HEK293T (cell line): ENCODE data around the gene C5orf58.

Experiments used
- BHLHE40 ChIP-seq: fragments of 450-650 bp; IDR thresholded peaks from 2 replicates; pipeline ENCODE4 v1.6.1; 2016; ENCODE audit warnings: mild to moderate bottlenecking, moderate library complexity, borderline replicate concordance
- CTBP1 ChIP-seq: fragments of 450-650 bp; IDR thresholded peaks from 2 replicates; pipeline ENCODE4 v1.6.1; 2016; ENCODE audit warnings: borderline replicate concordance
- FOXA1 ChIP-seq: fragments of 450-650 bp; IDR thresholded peaks from 2 replicates; pipeline ENCODE4 v1.6.1; 2016; ENCODE audit warnings: mild to moderate bottlenecking
- FOXM1 ChIP-seq: fragments of 450-650 bp; IDR thresholded peaks from 2 replicates; pipeline ENCODE4 v1.6.1; 2017; ENCODE audit warnings: mild to moderate bottlenecking, borderline replicate concordance
- LEF1 ChIP-seq: fragments of 450-650 bp; IDR thresholded peaks from 2 replicates; pipeline ENCODE4 v1.6.1; 2017; ENCODE audit warnings: mild to moderate bottlenecking, borderline replicate concordance
- NFRKB ChIP-seq: fragments of 450-650 bp; IDR thresholded peaks from 2 replicates; pipeline ENCODE4 v1.6.1; 2016; ENCODE audit warnings: mild to moderate bottlenecking, moderate library complexity
- SP1 ChIP-seq: fragments of 450-650 bp; IDR thresholded peaks from 2 replicates; pipeline ENCODE4 v1.6.1; 2017

GRCh38 chr5:170226661-170227060 is 6.1 kb upstream of the C5orf58 start:
- TF ChIP-seq FOXM1 (no peak), SP1 (no peak), NFRKB (no peak), FOXA1 (no peak), LEF1 (no peak), CTBP1 (no peak), BHLHE40 (no peak)
